GM12878 (cell line): ENCODE measurements around the gene PPP1R18. TPM values are rescaled to one million over a fixed set of nuclear protein-coding genes. Genes with fewer than 3 reads are reported as not detected.

Experiments
- ATAC-seq: fragments of 200-7000 bp; cut with Tn5 transposase; 3 replicates; pipeline ENCODE4 v1.9.1; 2020; ENCODE audit warnings: mild to moderate bottlenecking, moderate library complexity
- BruUV-seq: library from RNA; stranded (reverse); fragments of 400-500 nt; replicated peaks from 2 replicates; lab custom pipeline; 2021; lab: Mats Ljungman, UMichigan
- CTCF ChIA-PET: fragments of 300-600 bp; sonication (Branson Sonifier 250); formaldehyde crosslinking; extraction: SDS; loops from one replicate; lab custom pipeline; 2021; ENCODE audit warnings: inconsistent platforms; lab: Yijun Ruan, JAX
- POLR2A ChIA-PET: fragments of 350-600 bp; formaldehyde crosslinking; extraction: SDS; loops from one replicate; lab custom pipeline; 2021; ENCODE audit warnings: inconsistent platforms; lab: Charles Lee
- RAD21 ChIA-PET: fragments of 300-600 bp; sonication (Branson Sonifier 250); formaldehyde crosslinking; loops from one replicate; lab custom pipeline; 2023; ENCODE audit warnings: antibody characterized with exemption; ENCODE audit not compliant: unreplicated experiment; lab: Charles Lee
- SMC1A ChIA-PET: fragments of 300-600 bp; sonication (Branson Sonifier 250); formaldehyde crosslinking; loops from one replicate; lab custom pipeline; 2023; ENCODE audit not compliant: unreplicated experiment, uncharacterized antibody; lab: Charles Lee
- DNase-seq: peaks from one replicate; pipeline ENCODE4 v3.0.0-alpha.2; 2011; ENCODE audit warnings: low read depth, low spot score
- FAIRE-seq: peaks from 3 replicates; lab custom pipeline; 2011; peaks lifted over from hg19 to GRCh38; lab: Jason Lieb, UNC
- H2AFZ ChIP-seq: 2 replicates; pipeline ENCODE4 v1.6.0; 2011; ENCODE audit warnings: low read depth, low read length, control low read depth; ENCODE audit not compliant: control insufficient read depth
- H3K27ac ChIP-seq: 2 replicates; pipeline ENCODE4 v1.5.1; 2011; ENCODE audit warnings: control low read depth; ENCODE audit not compliant: control insufficient read depth, insufficient read depth
- H3K27me3 ChIP-seq, 2 experiments: replicated peaks in 1 of 2; 2 replicates each; pipeline versions ENCODE4 v1.6.0 to v1.6.1; 2011; ENCODE audit warnings: low read length in 1 of 2; ENCODE audit not compliant: control insufficient read depth in 2 of 2, insufficient read depth in 2 of 2
- H3K36me3 ChIP-seq, 2 experiments: 2 replicates each; pipeline ENCODE4 v1.5.1; 2011; ENCODE audit warnings: low read length in 1 of 2; ENCODE audit not compliant: control insufficient read depth in 2 of 2, insufficient read depth in 2 of 2
- H3K4me1 ChIP-seq: 2 replicates; pipeline ENCODE4 v1.6.1; 2011; ENCODE audit warnings: mild to moderate bottlenecking, low read length, moderate library complexity, mixed read lengths; ENCODE audit not compliant: control insufficient read depth, insufficient read depth
- H3K4me2 ChIP-seq: 2 replicates; pipeline ENCODE4 v1.6.0; 2011; ENCODE audit warnings: control low read depth; ENCODE audit not compliant: control insufficient read depth, insufficient read depth
- H3K4me3 ChIP-seq: fragments of 200-600 bp; sonication (generic); 2 replicates; pipeline ENCODE4 v1.5.1; 2016
- H3K79me2 ChIP-seq: 2 replicates; pipeline ENCODE4 v1.6.0; 2011; ENCODE audit warnings: low read length; ENCODE audit not compliant: control insufficient read depth, insufficient read depth
- H3K9ac ChIP-seq: 2 replicates; pipeline ENCODE4 v1.8.0; 2011; ENCODE audit warnings: low read length, control low read depth, mixed read lengths; ENCODE audit not compliant: control insufficient read depth, insufficient read depth
- H3K9me3 ChIP-seq: replicated peaks from 3 replicates; pipeline ENCODE4 v1.5.1; 2011; ENCODE audit warnings: mild to moderate bottlenecking, low read length; ENCODE audit not compliant: control insufficient read depth, insufficient read depth
- H4K20me1 ChIP-seq: 2 replicates; pipeline ENCODE4 v1.6.0; 2011; ENCODE audit not compliant: control insufficient read depth, insufficient read depth
- CBX5 ChIP-seq: sonication (generic); IDR thresholded peaks from 2 replicates; pipeline ENCODE4 v1.6.1; 2016; ENCODE audit warnings: low read depth, moderate library complexity, mild to moderate bottlenecking, inconsistent platforms
- FOS ChIP-seq: IDR thresholded peaks from 3 replicates; pipeline ENCODE4 v1.6.1; 2011; ENCODE audit warnings: borderline replicate concordance; ENCODE audit not compliant: insufficient read length; ENCODE audit errors: extremely low read depth
- FOXK2 ChIP-seq: fragments of 450-650 bp; IDR thresholded peaks from 2 replicates; pipeline ENCODE4 v1.6.1; 2017; ENCODE audit warnings: mild to moderate bottlenecking, moderate library complexity
- GABPA ChIP-seq: IDR thresholded peaks from 2 replicates; pipeline ENCODE4 v1.6.1; 2014; ENCODE audit warnings: antibody characterized with exemption, low read depth, mild to moderate bottlenecking, inconsistent platforms
- HCFC1 ChIP-seq: fragments of 150-350 bp; IDR thresholded peaks from 2 replicates; pipeline ENCODE4 v1.6.1; 2014; ENCODE audit warnings: low read length
- MEF2A ChIP-seq: IDR thresholded peaks from 2 replicates; pipeline ENCODE4 v1.6.1; 2011; ENCODE audit warnings: low read depth, mild to moderate bottlenecking, low read length, moderate library complexity; ENCODE audit not compliant: insufficient read depth
- NFYA ChIP-seq: IDR thresholded peaks from 2 replicates; pipeline ENCODE4 v1.6.1; 2011; ENCODE audit warnings: low read depth, mild to moderate bottlenecking, low read length, improper control_type of control experiment, borderline replicate concordance
- RB1 ChIP-seq: fragments of 450-650 bp; formaldehyde crosslinking; IDR thresholded peaks from 2 replicates; pipeline ENCODE4 v1.6.1; 2017; ENCODE audit warnings: mild to moderate bottlenecking, borderline replicate concordance
- STAT3 ChIP-seq: IDR thresholded peaks from 2 replicates; pipeline ENCODE4 v1.6.1; 2011; ENCODE audit warnings: low read depth, low read length, improper control_type of control experiment
- ZNF217 ChIP-seq: fragments of 450-650 bp; IDR thresholded peaks from 2 replicates; pipeline ENCODE4 v1.6.1; 2017; ENCODE audit warnings: antibody characterized with exemption, mild to moderate bottlenecking
- ZSCAN29 ChIP-seq: fragments of 450-650 bp; IDR thresholded peaks from 2 replicates; pipeline ENCODE4 v1.6.1; 2017; ENCODE audit warnings: mild to moderate bottlenecking, moderate library complexity
- WGBS: methylation state at CpG from one replicate; pipeline ENCODE4 v1.1.6; 2016; ENCODE audit warnings: low lambda C conversion rate; ENCODE audit not compliant: insufficient replicate concordance, insufficient coverage; ENCODE audit errors: missing lambda C conversion rate; 5-methylcytosine and 5-hydroxymethylcytosine counted together
- in situ Hi-C: fragments of 300-500 bp; cut with MboI; formaldehyde crosslinking; loops from 9 replicates; pipeline ENCODE4 v1.14.3; 2018; ENCODE audit warnings: mixed read lengths
- intact Hi-C: fragments of 100-400 bp; cut with micrococcal nuclease; formaldehyde crosslinking; loops from one replicate; pipeline ENCODE4 v1.14.2; 2022; ENCODE audit not compliant: unreplicated experiment
- polyA plus RNA-seq, 11 experiments: library from polyadenylated mRNA; depleted of rRNA in 4 of 11; unstranded in 6 of 11; stranded (reverse) in 5 of 11; fragments of >200 nt; fragmentation: Nextera tagmentation in 4 of 11; fragmentation: Illumina TruSeq in 1 of 11; extraction: Ambion mirVana in 4 of 11; extraction: Trizol in 1 of 11; gene quantifications; 1 replicate in 1 of 11; 2 replicates in 10 of 11; pipeline versions ENCODE4 v1.2.1 to v1.2.3, GENCODE V29; 2011 to 2016; ENCODE audit warnings: inconsistent platforms in 2 of 11, missing spikeins in 2 of 11, low read depth in 1 of 11
- total RNA-seq, 4 experiments: library from RNA; depleted of rRNA in 3 of 4; stranded (reverse); fragments of >200 nt in 3 of 4; fragmentation: Illumina TruSeq in 1 of 4; extraction: Trizol in 1 of 4; gene quantifications; 2 replicates each; pipeline versions ENCODE4 v1.2.1 to v1.2.3, GENCODE V29; 2013 to 2021
- TF ChIP-seq, protein P1 (sequence below): fragments of 450-650 bp; conservative IDR thresholded peaks from 2 replicates; pipeline ENCODE4 v1.6.1; 2017; ENCODE audit warnings: mild to moderate bottlenecking, moderate library complexity
- TF ChIP-seq, protein P2 (sequence below): fragments of 450-650 bp; IDR thresholded peaks from 2 replicates; pipeline ENCODE4 v1.6.1; 2017; ENCODE audit warnings: mild to moderate bottlenecking, moderate library complexity
- TF ChIP-seq, protein P3 (sequence below): IDR thresholded peaks from 2 replicates; pipeline ENCODE4 v1.6.1; 2012; ENCODE audit warnings: low read depth, low read length, improper control_type of control experiment

PPP1R18 gene
- total and polyA plus RNA-seq, 10 of the 15 experiments (the other 5 are each of a cell fraction or from before 2014, with no cell fraction given), result 21.0 to 119 (median 52.6) TPM

DNA sequence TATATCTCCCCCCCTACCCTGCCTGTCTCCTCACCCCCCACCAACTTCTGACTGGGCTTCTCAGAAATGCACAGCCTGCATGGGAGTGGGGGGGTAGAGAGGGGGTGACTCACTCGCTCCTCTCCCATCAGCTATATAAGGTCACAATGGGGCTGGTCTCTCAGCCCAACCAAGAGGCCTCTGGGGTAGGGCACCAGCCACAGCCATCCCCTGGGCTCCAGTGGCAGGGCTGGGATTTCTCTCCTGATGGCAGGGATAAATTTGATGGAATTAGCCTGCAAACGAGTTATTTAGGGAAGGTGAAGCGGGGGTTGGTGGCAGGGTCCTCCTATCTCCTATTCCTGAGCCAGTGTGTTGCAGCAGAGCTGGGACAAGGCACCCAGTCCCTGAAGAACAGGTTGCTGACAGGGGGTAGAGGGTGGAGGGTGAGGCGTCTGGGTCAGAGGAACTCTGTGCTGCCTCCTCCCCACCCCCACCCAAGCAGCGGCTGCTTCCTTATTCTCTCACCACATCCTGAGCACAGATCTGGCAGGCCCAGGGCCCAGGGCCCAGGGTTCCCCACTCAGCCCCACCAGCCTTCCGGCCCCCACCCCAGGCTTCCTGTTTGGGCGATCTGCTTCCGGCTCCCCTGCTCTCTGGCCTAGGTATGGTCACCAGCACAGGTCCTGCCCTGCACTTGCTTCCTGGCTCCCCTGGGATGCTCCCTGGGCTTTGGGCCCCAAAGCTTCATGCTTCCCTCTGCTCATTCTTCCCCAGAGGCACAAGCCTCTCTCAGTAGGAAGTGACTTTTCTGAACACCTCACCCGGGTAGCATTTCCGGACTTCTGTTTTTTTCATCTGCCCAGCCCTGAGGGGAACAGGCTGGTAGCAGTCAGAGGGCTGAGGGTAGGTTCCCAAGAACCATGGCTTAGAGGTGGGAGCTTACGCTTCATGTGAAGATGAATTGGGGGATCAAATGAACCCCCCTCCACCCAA is 4.0 kb downstream of the PPP1R18 start:
- intact Hi-C loops, result loop anchor here (1.0 to 5.0 kb wide), 3 partner anchors 35 to 195 kb away; partner anchors contain the start of gene MDC1
- POLR2A ChIA-PET, result interaction anchor here (0.6 to 9.5 kb wide), 8 partner anchors 7 to 195 kb away, joined by 3 to 200 read pairs (median 6); partner anchors contain the start of genes DHX16, MDC1, NRM and TUBB
- Histone ChIP-seq H2AFZ (peak overlapping the region; percentile 49), H3K9ac (peak overlapping the region; percentile 75), H3K4me3 (peak overlapping the region; percentile 100), H3K9me3 (no peaks in the 10 kb centered on the region), H3K27ac (peak overlapping the region; percentile 94), H3K79me2 (peaks cover 90% of the 10 kb centered on the region), H3K27me3 (no peaks in the 10 kb centered on the region), H3K36me3 (peaks cover 2 to 12% of the 10 kb centered on the region in 2 experiments; a peak in 3 of 4 replicates), H3K4me1 (peaks cover 8% of the 10 kb centered on the region), H3K4me2 (peak overlapping the region; percentile 89), H4K20me1 (peaks cover 5% of the 10 kb centered on the region; the same call in 1 of the 2 replicates)
- SMC1A ChIA-PET, result interaction anchor here (1.3 to 11.3 kb wide), 3 partner anchors 32 to 231 kb away, joined by 3 to 265 read pairs (median 4); partner anchors contain the start of genes MDC1, TUBB and VARS2
- 3% methylated on average over 11 of the region's 11 CpGs for WGBS
- in situ Hi-C loops, result loop anchor here (5.0 kb wide), 2 partner anchors 35 to 140 kb away; partner anchors contain the start of gene MDC1
- RAD21 ChIA-PET, result interaction anchor here (0.8 to 14.2 kb wide), 8 partner anchors 8 to 197 kb away, joined by 3 to 232 read pairs (median 4); partner anchors contain the start of genes MDC1, NRM and TUBB
- no TSS peak for BruUV-seq
- peak; percentile 70 for DNase-seq
- FAIRE-seq, result peak; percentile 23
- peak; percentile 45 for ATAC-seq
- CTCF ChIA-PET, result interaction anchor here (0.7 to 9.5 kb wide), 3 partner anchors 43 to 150 kb away, joined by 3 to 487 read pairs (median 3); partner anchors contain the start of genes MDC1 and TUBB
- no peak for TF ChIP-seq FOS
- no peak for TF ChIP-seq ZNF217
- no peak for TF ChIP-seq GABPA
- TF ChIP-seq FOXK2, result 0 out of 2 replicates have a peak, but pooled peaks have one; percentile 12
- TF ChIP-seq, protein P1, sequence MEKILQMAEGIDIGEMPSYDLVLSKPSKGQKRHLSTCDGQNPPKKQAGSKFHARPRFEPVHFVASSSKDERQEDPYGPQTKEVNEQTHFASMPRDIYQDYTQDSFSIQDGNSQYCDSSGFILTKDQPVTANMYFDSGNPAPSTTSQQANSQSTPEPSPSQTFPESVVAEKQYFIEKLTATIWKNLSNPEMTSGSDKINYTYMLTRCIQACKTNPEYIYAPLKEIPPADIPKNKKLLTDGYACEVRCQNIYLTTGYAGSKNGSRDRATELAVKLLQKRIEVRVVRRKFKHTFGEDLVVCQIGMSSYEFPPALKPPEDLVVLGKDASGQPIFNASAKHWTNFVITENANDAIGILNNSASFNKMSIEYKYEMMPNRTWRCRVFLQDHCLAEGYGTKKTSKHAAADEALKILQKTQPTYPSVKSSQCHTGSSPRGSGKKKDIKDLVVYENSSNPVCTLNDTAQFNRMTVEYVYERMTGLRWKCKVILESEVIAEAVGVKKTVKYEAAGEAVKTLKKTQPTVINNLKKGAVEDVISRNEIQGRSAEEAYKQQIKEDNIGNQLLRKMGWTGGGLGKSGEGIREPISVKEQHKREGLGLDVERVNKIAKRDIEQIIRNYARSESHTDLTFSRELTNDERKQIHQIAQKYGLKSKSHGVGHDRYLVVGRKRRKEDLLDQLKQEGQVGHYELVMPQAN, result peak; percentile 68
- peak; percentile 20; the same call in 1 of the 2 replicates for TF ChIP-seq RB1
- TF ChIP-seq, protein P2, sequence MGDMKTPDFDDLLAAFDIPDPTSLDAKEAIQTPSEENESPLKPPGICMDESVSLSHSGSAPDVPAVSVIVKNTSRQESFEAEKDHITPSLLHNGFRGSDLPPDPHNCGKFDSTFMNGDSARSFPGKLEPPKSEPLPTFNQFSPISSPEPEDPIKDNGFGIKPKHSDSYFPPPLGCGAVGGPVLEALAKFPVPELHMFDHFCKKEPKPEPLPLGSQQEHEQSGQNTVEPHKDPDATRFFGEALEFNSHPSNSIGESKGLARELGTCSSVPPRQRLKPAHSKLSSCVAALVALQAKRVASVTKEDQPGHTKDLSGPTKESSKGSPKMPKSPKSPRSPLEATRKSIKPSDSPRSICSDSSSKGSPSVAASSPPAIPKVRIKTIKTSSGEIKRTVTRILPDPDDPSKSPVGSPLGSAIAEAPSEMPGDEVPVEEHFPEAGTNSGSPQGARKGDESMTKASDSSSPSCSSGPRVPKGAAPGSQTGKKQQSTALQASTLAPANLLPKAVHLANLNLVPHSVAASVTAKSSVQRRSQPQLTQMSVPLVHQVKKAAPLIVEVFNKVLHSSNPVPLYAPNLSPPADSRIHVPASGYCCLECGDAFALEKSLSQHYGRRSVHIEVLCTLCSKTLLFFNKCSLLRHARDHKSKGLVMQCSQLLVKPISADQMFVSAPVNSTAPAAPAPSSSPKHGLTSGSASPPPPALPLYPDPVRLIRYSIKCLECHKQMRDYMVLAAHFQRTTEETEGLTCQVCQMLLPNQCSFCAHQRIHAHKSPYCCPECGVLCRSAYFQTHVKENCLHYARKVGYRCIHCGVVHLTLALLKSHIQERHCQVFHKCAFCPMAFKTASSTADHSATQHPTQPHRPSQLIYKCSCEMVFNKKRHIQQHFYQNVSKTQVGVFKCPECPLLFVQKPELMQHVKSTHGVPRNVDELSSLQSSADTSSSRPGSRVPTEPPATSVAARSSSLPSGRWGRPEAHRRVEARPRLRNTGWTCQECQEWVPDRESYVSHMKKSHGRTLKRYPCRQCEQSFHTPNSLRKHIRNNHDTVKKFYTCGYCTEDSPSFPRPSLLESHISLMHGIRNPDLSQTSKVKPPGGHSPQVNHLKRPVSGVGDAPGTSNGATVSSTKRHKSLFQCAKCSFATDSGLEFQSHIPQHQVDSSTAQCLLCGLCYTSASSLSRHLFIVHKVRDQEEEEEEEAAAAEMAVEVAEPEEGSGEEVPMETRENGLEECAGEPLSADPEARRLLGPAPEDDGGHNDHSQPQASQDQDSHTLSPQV, result no peak
- TF ChIP-seq CBX5, result no peak
- 0 out of 2 replicates have a peak, but pooled peaks have one; percentile 16 for TF ChIP-seq MEF2A
- 0 out of 2 replicates have a peak, but pooled peaks have one; percentile 18 for TF ChIP-seq HCFC1
- TF ChIP-seq ZSCAN29, result no peak
- TF ChIP-seq, protein P3, sequence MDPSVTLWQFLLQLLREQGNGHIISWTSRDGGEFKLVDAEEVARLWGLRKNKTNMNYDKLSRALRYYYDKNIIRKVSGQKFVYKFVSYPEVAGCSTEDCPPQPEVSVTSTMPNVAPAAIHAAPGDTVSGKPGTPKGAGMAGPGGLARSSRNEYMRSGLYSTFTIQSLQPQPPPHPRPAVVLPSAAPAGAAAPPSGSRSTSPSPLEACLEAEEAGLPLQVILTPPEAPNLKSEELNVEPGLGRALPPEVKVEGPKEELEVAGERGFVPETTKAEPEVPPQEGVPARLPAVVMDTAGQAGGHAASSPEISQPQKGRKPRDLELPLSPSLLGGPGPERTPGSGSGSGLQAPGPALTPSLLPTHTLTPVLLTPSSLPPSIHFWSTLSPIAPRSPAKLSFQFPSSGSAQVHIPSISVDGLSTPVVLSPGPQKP, result peak; percentile 75; the same call in 1 of the 2 replicates
- TF ChIP-seq NFYA, result no peak
- no peak for TF ChIP-seq STAT3
